Tibial artery (tissue), 4 donors: ENCODE data around the gene KRTAP4-1.
"Not testable (repeated sequence)": the region's sequence is repeated elsewhere in the genome, so short reads cannot be mapped to it uniquely, and the experiment has no call there.

ENCODE experiments used
- DNase-seq, 2 donors: peaks; one replicate each; pipeline ENCODE4 v3.0.0-alpha.2; 2019
- H3K27ac ChIP-seq, 2 donors: fragments of 200-600 bp; sonication (generic) in 1 of 2; 1 replicate in 1 of 2; 2 replicates in 1 of 2; pipeline ENCODE4 v1.5.1; 2018 to 2019; ENCODE audit warnings: mild to moderate bottlenecking in 1 of 2
- H3K27me3 ChIP-seq, 2 donors: fragments of 200-600 bp; sonication (generic) in 1 of 2; one replicate each; pipeline versions ENCODE4 v1.5.1 to v1.6.0; 2016 to 2019
- H3K36me3 ChIP-seq, 3 donors: fragments of 200-600 bp; sonication (generic) in 2 of 3; one replicate each; pipeline ENCODE4 v1.5.1; 2016 to 2019; ENCODE audit warnings: mild to moderate bottlenecking in 2 of 3
- H3K4me1 ChIP-seq, 4 donors: fragments of 200-600 bp; sonication (generic) in 2 of 4; 1 replicate in 3 of 4; 2 replicates in 1 of 4; pipeline ENCODE4 v1.5.1; 2016 to 2019
- H3K4me3 ChIP-seq, 2 donors: fragments of 200-600 bp; sonication (generic) in 1 of 2; 1 replicate in 1 of 2; 2 replicates in 1 of 2; pipeline ENCODE4 v1.5.1; 2018 to 2019; ENCODE audit warnings: mild to moderate bottlenecking in 2 of 2
- H3K9me3 ChIP-seq, 3 donors: fragments of 200-600 bp; sonication (generic) in 1 of 3; one replicate each; pipeline ENCODE4 v1.5.1; 2016 to 2019
- CTCF ChIP-seq, 2 experiments: fragments of 200-600 bp in 1 of 2; fragments of 450-650 bp in 1 of 2; IDR thresholded peaks; one replicate each; pipeline ENCODE4 v1.5.1; 2017 to 2019; ENCODE audit warnings: antibody characterized with exemption in 2 of 2, mild to moderate bottlenecking in 1 of 2, moderate library complexity in 1 of 2
- intact Hi-C: fragments of 100-400 bp; cut with DNase I; formaldehyde crosslinking; loops from one replicate; pipeline ENCODE4 v1.15.0; 2023; ENCODE audit warnings: low total_unique reads

KRTAP4-1 gene

GRCh38 chr17:41150026-41150425, 34.7 kb downstream of the KRTAP4-1 start:
- no peaks in the 10 kb centered on the region for H3K36me3 ChIP-seq
- intact Hi-C loops, result no loop called here
- TF ChIP-seq CTCF (IDR thresholded peaks at IDR 0.05), result no peak
- H3K27ac ChIP-seq, result no peak overlapping the region
- DNase-seq, result no peak
- no peaks in the 10 kb centered on the region for H3K9me3 ChIP-seq
- no peaks in the 10 kb centered on the region for H3K4me1 ChIP-seq
- peaks cover 0 to 4% of the 10 kb centered on the region in 2 donors for H3K27me3 ChIP-seq
- H3K4me3 ChIP-seq, result no peak overlapping the region

- Histone ChIP-seq H3K4me1 (no peaks in the 10 kb centered on the region), H3K4me3 (no peak within 1 kb of the TSS), H3K27me3 (peaks cover 0 to 4% of the 10 kb centered on the region in 2 donors), H3K27ac (no peak within 1 kb of the TSS), H3K9me3 (no peaks in the 10 kb centered on the region), H3K36me3 (no peaks in the 10 kb centered on the region)
- TF ChIP-seq CTCF (IDR thresholded peaks at IDR 0.05), result no peak
- intact Hi-C loops, result no loop called here
- no peak for DNase-seq
Measured at GRCh38 chr17:41149652-41149985, 35.1 kb downstream of the KRTAP4-1 start, which contains the start of gene KRTAP4-5. TSS of gene KRTAP4-5 (minus strand) at chr17:41149825. CDS start at chr17:41149767, 58 bp downstream.

- H3K9me3 ChIP-seq, H3K4me1 ChIP-seq, intact Hi-C loops, H3K4me3 ChIP-seq, H3K27ac ChIP-seq, H3K36me3 ChIP-seq, DNase-seq, H3K27me3 ChIP-seq: not testable (repeated sequence)
Measured at GRCh38 chr17:41148971-41149651, 35.6 kb downstream of the KRTAP4-1 start.

GRCh38 chr17:41147531-41148204, 37.0 kb downstream of the KRTAP4-1 start:
- Histone ChIP-seq H3K27ac (no peak overlapping the region), H3K36me3 (no peaks in the 10 kb centered on the region), H3K4me3 (no peak overlapping the region), H3K9me3 (peaks cover 0 to 10% (median 0%) of the 10 kb centered on the region in 3 donors), H3K4me1 (no peaks in the 10 kb centered on the region), H3K27me3 (no peaks in the 10 kb centered on the region)
- DNase-seq, result no peak
- intact Hi-C loops, result no loop called here
- no peak for TF ChIP-seq CTCF (IDR thresholded peaks at IDR 0.05)

GRCh38 chr17:41145261-41145660, 39.5 kb downstream of the KRTAP4-1 start:
- Histone ChIP-seq H3K36me3 (no peaks in the 10 kb centered on the region), H3K27me3 (no peaks in the 10 kb centered on the region), H3K9me3 (peaks cover 0 to 19% (median 5%) of the 10 kb centered on the region in 3 donors), H3K4me3 (no peak overlapping the region), H3K4me1 (no peaks in the 10 kb centered on the region), H3K27ac (no peak overlapping the region)
- intact Hi-C loops, result no loop called here
- no peak for DNase-seq
- TF ChIP-seq CTCF (IDR thresholded peaks at IDR 0.05), result no peak

- intact Hi-C loops, result no loop called here
- Histone ChIP-seq H3K9me3 (peaks cover 0 to 23% (median 9%) of the 10 kb centered on the region in 3 donors), H3K27me3 (no peaks in the 10 kb centered on the region), H3K4me3 (no peak overlapping the region), H3K27ac (no peak overlapping the region), H3K36me3 (no peaks in the 10 kb centered on the region), H3K4me1 (no peaks in the 10 kb centered on the region)
- no peak for DNase-seq
- TF ChIP-seq CTCF (IDR thresholded peaks at IDR 0.05), result no peak
Measured at GRCh38 chr17:41144846-41145245, 39.9 kb downstream of the KRTAP4-1 start.
